ENCODE results near the gene PPIC. TPM values are rescaled to one million over a fixed set of nuclear protein-coding genes. Genes with fewer than 3 reads are reported as not detected.

PPIC gene
- total RNA-seq, 2 experiments from 2014 or later: not detected

- no peaks in the 10 kb centered on the region for H3K36me3 ChIP-seq (ENCODE audit: insufficient read depth, low read length)
- H3K79me2 ChIP-seq (ENCODE audit: insufficient read depth, low read depth, low read length): no peaks in the 10 kb centered on the region
- BruUV-seq (replicated peaks): no TSS peak
- H3K27ac ChIP-seq (ENCODE audit: low read depth, low read length, poor library complexity, severe bottlenecking): no peak overlapping the region
- H3K4me1 ChIP-seq (ENCODE audit: insufficient read depth, low read length, poor library complexity, severe bottlenecking): no peaks in the 10 kb centered on the region
- no peak for DNase-seq (ENCODE audit: low spot score)
- H3K4me3 ChIP-seq (ENCODE audit: low read depth, low read length, poor library complexity, severe bottlenecking): no peak overlapping the region
- POLR2A ChIA-PET: interaction anchor here (0.6 to 0.7 kb wide), 3 partner anchors 138 to 590 kb away, joined by 3 to 4 read pairs (median 4); no protein-coding TSS in a partner anchor
- H4K20me1 ChIP-seq (ENCODE audit: insufficient read depth, low read length): no peaks in the 10 kb centered on the region
- no peak overlapping the region for H2AFZ ChIP-seq (ENCODE audit: low read length)
- CTCF ChIA-PET (ENCODE audit: unreplicated experiment): no interaction called here
- intact Hi-C loops (cut with micrococcal nuclease; ENCODE audit: unreplicated experiment): no loop called here
- no peaks in the 10 kb centered on the region for H3K9me3 ChIP-seq (ENCODE audit: low read length)
- H3K4me2 ChIP-seq (ENCODE audit: low read length): no peak overlapping the region
- no peaks in the 10 kb centered on the region for H3K9me2 ChIP-seq (ENCODE audit: insufficient read depth, low read length)
- TF ChIP-seq EZH2phosphoT487 (IDR thresholded peaks at IDR 0.05; ENCODE audit: borderline replicate concordance, low read depth, low read length): no peak
- no peak for TF ChIP-seq CTCF (conservative IDR thresholded peaks at IDR 0.05; ENCODE audit: low read length)
Measured at GRCh38 chr5:123084730-123085605, 48.4 kb upstream of the PPIC start.

- Histone ChIP-seq H3K27ac (ENCODE audit: low read depth, low read length, poor library complexity, severe bottlenecking) (no peak overlapping the region), H3K9me3 (ENCODE audit: low read length) (no peaks in the 10 kb centered on the region), H3K9me2 (ENCODE audit: insufficient read depth, low read length) (no peaks in the 10 kb centered on the region), H4K20me1 (ENCODE audit: insufficient read depth, low read length) (no peaks in the 10 kb centered on the region), H2AFZ (ENCODE audit: low read length) (no peak overlapping the region), H3K4me1 (ENCODE audit: insufficient read depth, low read length, poor library complexity, severe bottlenecking) (no peaks in the 10 kb centered on the region), H3K4me3 (ENCODE audit: low read depth, low read length, poor library complexity, severe bottlenecking) (no peak overlapping the region), H3K4me2 (ENCODE audit: low read length) (no peak overlapping the region), H3K36me3 (ENCODE audit: insufficient read depth, low read length) (no peaks in the 10 kb centered on the region), H3K79me2 (ENCODE audit: insufficient read depth, low read depth, low read length) (no peaks in the 10 kb centered on the region)
- CTCF ChIA-PET (ENCODE audit: unreplicated experiment): no interaction called here
- BruUV-seq (replicated peaks): no TSS peak
- intact Hi-C loops (cut with micrococcal nuclease; ENCODE audit: unreplicated experiment): no loop called here
- POLR2A ChIA-PET: interaction anchor here (0.6 to 0.8 kb wide), 3 partner anchors 228 to 330 kb away, joined by 3 read pairs; no protein-coding TSS in a partner anchor
- no peak for DNase-seq (ENCODE audit: low spot score)
- TF ChIP-seq CTCF (conservative IDR thresholded peaks at IDR 0.05; ENCODE audit: low read length) (no peak), EZH2phosphoT487 (IDR thresholded peaks at IDR 0.05; ENCODE audit: borderline replicate concordance, low read depth, low read length) (no peak)
Measured at GRCh38 chr5:123083298-123083697, 46.8 kb upstream of the PPIC start.

GRCh38 chr5:123080215-123080614 is 43.7 kb upstream of the PPIC start:
- Histone ChIP-seq H4K20me1 (ENCODE audit: insufficient read depth, low read length) (no peaks in the 10 kb centered on the region), H3K9me3 (ENCODE audit: low read length) (no peaks in the 10 kb centered on the region), H3K4me1 (ENCODE audit: insufficient read depth, low read length, poor library complexity, severe bottlenecking) (no peaks in the 10 kb centered on the region), H3K4me2 (ENCODE audit: low read length) (no peak overlapping the region), H2AFZ (ENCODE audit: low read length) (no peak overlapping the region), H3K36me3 (ENCODE audit: insufficient read depth, low read length) (no peaks in the 10 kb centered on the region), H3K79me2 (ENCODE audit: insufficient read depth, low read depth, low read length) (no peaks in the 10 kb centered on the region), H3K9me2 (ENCODE audit: insufficient read depth, low read length) (no peaks in the 10 kb centered on the region), H3K4me3 (ENCODE audit: low read depth, low read length, poor library complexity, severe bottlenecking) (no peak overlapping the region), H3K27ac (ENCODE audit: low read depth, low read length, poor library complexity, severe bottlenecking) (no peak overlapping the region)
- ChIA-PET CTCF (ENCODE audit: unreplicated experiment) (no interaction called here), POLR2A (no interaction called here)
- no peak for DNase-seq (ENCODE audit: low spot score)
- no TSS peak for BruUV-seq (replicated peaks)
- TF ChIP-seq EZH2phosphoT487 (IDR thresholded peaks at IDR 0.05; ENCODE audit: borderline replicate concordance, low read depth, low read length) (no peak), CTCF (conservative IDR thresholded peaks at IDR 0.05; ENCODE audit: low read length) (no peak)
- intact Hi-C loops (cut with micrococcal nuclease; ENCODE audit: unreplicated experiment): no loop called here

All from OCI-LY7 (cell line).